Psoas muscle (tissue), 8 donors: ENCODE results near the gene RAD51B. TPM values are rescaled to one million over a fixed set of nuclear protein-coding genes. Genes with fewer than 3 reads are reported as not detected.

Experiments used
- ATAC-seq, 4 donors: fragments of 200-7000 bp; cut with Tn5 transposase; one replicate each; pipeline ENCODE4 v1.9.1; 2020; ENCODE audit warnings: moderate library complexity in 3 of 4, mild to moderate bottlenecking in 2 of 4
- DNase-seq, 2 donors: peaks; one replicate each; pipeline ENCODE4 v3.0.0-alpha.2; 2020
- H3K27ac ChIP-seq: fragments of 200-600 bp; one replicate; pipeline ENCODE4 v1.8.0; 2022
- H3K27me3 ChIP-seq, 3 donors: fragments of 200-600 bp in 1 of 3; one replicate each; pipeline versions ENCODE4 v1.6.1 to v1.8.0; 2013 to 2022; ENCODE audit warnings: low read length in 2 of 3, mild to moderate bottlenecking in 2 of 3, moderate library complexity in 1 of 3; ENCODE audit not compliant: insufficient read depth in 3 of 3
- H3K36me3 ChIP-seq, 2 donors: fragments of 200-600 bp in 1 of 2; one replicate each; pipeline versions ENCODE4 v1.6.1 to v1.8.0; 2013 to 2022; ENCODE audit warnings: low read depth in 1 of 2, mild to moderate bottlenecking in 1 of 2, moderate library complexity in 1 of 2; ENCODE audit not compliant: insufficient read depth in 1 of 2
- H3K4me1 ChIP-seq: fragments of 200-600 bp; one replicate; pipeline ENCODE4 v1.8.0; 2022
- H3K4me3 ChIP-seq: fragments of 200-600 bp; one replicate; pipeline ENCODE4 v1.8.0; 2022; ENCODE audit warnings: mild to moderate bottlenecking
- H3K9me3 ChIP-seq: fragments of 200-600 bp; one replicate; pipeline ENCODE4 v1.8.0; 2022
- CTCF ChIP-seq: fragments of 200-600 bp; IDR thresholded peaks from one replicate; pipeline ENCODE4 v1.8.0; 2022; ENCODE audit warnings: antibody characterized with exemption
- WGBS, 3 donors: extraction: QIAGEN DNeasy Blood & Tissue Kit; methylation state at CpG; one replicate each; pipeline versions ENCODE4 v1.1.6 to v1.1.7; 2013; 5-methylcytosine and 5-hydroxymethylcytosine counted together
- intact Hi-C, 2 donors: fragments of 100-400 bp; cut with DNase I; formaldehyde crosslinking; loops; one replicate each; pipeline versions ENCODE4 v1.11.0 to v1.14.2; 2022
- polyA plus RNA-seq, 3 donors: library from polyadenylated mRNA; stranded (reverse); fragments of 200-250 nt; gene quantifications; one replicate each; pipeline ENCODE4 v1.2.3, GENCODE V29; 2013
- total RNA-seq, 4 donors: library from RNA; stranded (reverse); fragmentation: NEBNext Ultra II Directional in 2 of 4; extraction: Animal tissue kit (Norgen Biotek cat#: 25700) in 2 of 4; gene quantifications; one replicate each; pipeline versions ENCODE4 v1.2.1 to v1.2.4, GENCODE V29; 2021 to 2023
- donor health status: healthy with polysubstance abuse.
- donor health status: DM: no; HTN: no; CAD: no; lungs with moderate emphysema.
- donor health status: Bipolar disorder and iron deficiency.
- donor health status: healthy.
- donor health status: DM: yes; HTN: yes; CAD: no.
- donor health status: DM: no; HTN: no; CAD: no.
- donor health status: DM: no; HTN: no; CAD: no.
- donor health status: DM: yes; HTN: yes; CAD: no.

RAD51B gene
- total and polyA plus RNA-seq, 7 donors: 0.60 to 7.2 (median 2.2) TPM

GRCh38 chr14:67875175-67876006 lies 55.8 kb downstream of the RAD51B start:
- Histone ChIP-seq H3K27ac (no peak overlapping the region), H3K9me3 (no peaks in the 10 kb centered on the region), H3K27me3 (no peaks in the 10 kb centered on the region), H3K36me3 (no peaks in the 10 kb centered on the region), H3K4me3 (no peak overlapping the region), H3K4me1 (no peaks in the 10 kb centered on the region)
- no peak for TF ChIP-seq CTCF
- WGBS, 3 donors: 87 to 88% (median 88%) methylated on average over 3 of the region's 3 CpGs
- no peak for ATAC-seq
- no peak for DNase-seq
- intact Hi-C loops: no loop called here

GRCh38 chr14:67879026-67879425 lies 59.4 kb downstream of the RAD51B start:
- no peak overlapping the region for H3K4me3 ChIP-seq
- ATAC-seq (no peak), DNase-seq (no peak)
- H3K27me3 ChIP-seq: no peaks in the 10 kb centered on the region
- TF ChIP-seq CTCF: no peak
- H3K4me1 ChIP-seq: peaks cover 3% of the 10 kb centered on the region
- H3K27ac ChIP-seq: no peak overlapping the region
- intact Hi-C loops: no loop called here
- no peaks in the 10 kb centered on the region for H3K9me3 ChIP-seq
- H3K36me3 ChIP-seq: no peaks in the 10 kb centered on the region

- Histone ChIP-seq H3K36me3 (no peaks in the 10 kb centered on the region), H3K4me1 (peaks cover 7% of the 10 kb centered on the region), H3K27ac (no peak overlapping the region), H3K4me3 (no peak overlapping the region), H3K27me3 (no peaks in the 10 kb centered on the region), H3K9me3 (no peaks in the 10 kb centered on the region)
- WGBS, 3 donors: 64 to 78% (median 66%) methylated on average over 2 of the region's 2 CpGs
- DNase-seq: no peak
- ATAC-seq: no peak
- TF ChIP-seq CTCF: no peak
- intact Hi-C loops: no loop called here
Observed at GRCh38 chr14:67881225-67881624, 61.6 kb downstream of the RAD51B start.

GRCh38 chr14:67882986-67883555 lies 63.5 kb downstream of the RAD51B start:
- peaks cover 7% of the 10 kb centered on the region for H3K4me1 ChIP-seq
- 94 to 100% (median 99%) methylated on average over 4 of the region's 4 CpGs for WGBS, 3 donors
- no peaks in the 10 kb centered on the region for H3K27me3 ChIP-seq
- no peak for ATAC-seq
- H3K9me3 ChIP-seq: no peaks in the 10 kb centered on the region
- DNase-seq: no peak
- intact Hi-C loops: no loop called here
- no peak overlapping the region for H3K27ac ChIP-seq
- no peak for TF ChIP-seq CTCF
- H3K4me3 ChIP-seq: no peak overlapping the region
- no peaks in the 10 kb centered on the region for H3K36me3 ChIP-seq
